ENCODE results near the gene FLT3. TPM values are rescaled to one million over a fixed set of nuclear protein-coding genes. Genes with fewer than 3 reads are reported as not detected.

FLT3 gene
- total and polyA plus RNA-seq, 9 of the 15 experiments (the other 6 are each of a cell fraction or from before 2014, with no cell fraction given) = not detected

- DNase-seq (ENCODE audit: extremely low read depth in 1 of 4, low spot score in 3 of 4) (peak; percentile 55 to 66 (median 57)), FAIRE-seq (no peak), ATAC-seq (peak; percentile 99)
- H2AFZ ChIP-seq (ENCODE audit: low read depth, low read length) = peak overlapping the region; percentile 40; the same call in 1 of the 2 replicates
- no peak overlapping the region for H3K4me2 ChIP-seq (ENCODE audit: insufficient read depth, low read length)
- BruUV-seq (replicated peaks) = no TSS peak
- H3K9me1 ChIP-seq (ENCODE audit: control insufficient read depth, insufficient read depth, low read length) = no peaks in the 10 kb centered on the region
- H3K79me2 ChIP-seq (ENCODE audit: control insufficient read depth, insufficient read depth, low read length) = no peaks in the 10 kb centered on the region
- POLR2A ChIA-PET = no interaction called here
- H3K9ac ChIP-seq (ENCODE audit: insufficient read depth in 1 of 2, low read depth in 2 of 2, low read length in 2 of 2) = no peak overlapping the region
- no peak overlapping the region for H3K27ac ChIP-seq (ENCODE audit: extremely low read depth, low read depth, low read length)
- H3K27me3 ChIP-seq (ENCODE audit: control insufficient read depth in 2 of 2, insufficient read depth in 2 of 2, low read length in 2 of 2) = peaks cover 2 to 9% of the 10 kb centered on the region in 2 experiments; a peak in 1 of 5 replicates
- WGBS (ENCODE audit: insufficient coverage, low coverage, missing lambda C conversion rate) = 25% methylated on average over 26 of the region's 71 CpGs
- CTCF ChIA-PET (ENCODE audit: low intra/inter-chr PET ratio) = interaction anchor here (0.9 to 1.5 kb wide), 2 partner anchors 85 to 591 kb away, joined by 3 to 8 read pairs; no protein-coding TSS in a partner anchor
- no peaks in the 10 kb centered on the region for H4K20me1 ChIP-seq (replicated peaks; ENCODE audit: control insufficient read depth, insufficient read depth, low read length)
- H3K36me3 ChIP-seq (ENCODE audit: control insufficient read depth, insufficient read depth, low read length) = no peaks in the 10 kb centered on the region
- no peaks in the 10 kb centered on the region for H3K9me3 ChIP-seq (replicated peaks; ENCODE audit: control insufficient read depth, insufficient read depth, low read depth, low read length)
- intact Hi-C loops (cut with micrococcal nuclease) (loop anchor here (5.0 kb wide), 1 partner anchor 122 kb away; no protein-coding TSS in a partner anchor), in situ Hi-C loops (cut with MboI) (loop anchor here (25.0 kb wide), 1 partner anchor 442 kb away; no protein-coding TSS in a partner anchor)
- H3K4me3 ChIP-seq = no peak overlapping the region
- H3K4me1 ChIP-seq (replicated peaks in 1 of 2; ENCODE audit: control insufficient read depth in 2 of 2, insufficient read depth in 2 of 2, low read length in 2 of 2) = peaks cover 0 to 13% of the 10 kb centered on the region in 2 experiments; a peak in 2 of 5 replicates
- TF ChIP-seq NONO (IDR thresholded peaks at IDR 0.05; ENCODE audit: low read depth in 2 of 2, low read length in 1 of 2) (no peak), MBD1 (CRISPR knock-in tag; IDR thresholded peaks at IDR 0.05) (peak; percentile 70; the same call in 1 of the 2 replicates), THRA (IDR thresholded peaks at IDR 0.05) (no peak), ZNF696 (CRISPR knock-in tag; conservative IDR thresholded peaks at IDR 0.05) (no peak), SMC3 (conservative IDR thresholded peaks at IDR 0.05; ENCODE audit: insufficient read depth, low read depth, low read length) (peak; percentile 64), ZEB2 (IDR thresholded peaks at IDR 0.05) (no peak), RAD21 (CRISPR knock-in tag; conservative IDR thresholded peaks at IDR 0.05 in 1 of 2, IDR thresholded peaks at IDR 0.05 in 1 of 2) (peak; percentile 29 to 61; a peak in 3 of 4 replicates), REST (IDR thresholded peaks at IDR 0.05; ENCODE audit: borderline replicate concordance) (0 out of 2 replicates have a peak, but pooled peaks have one; percentile 36), REST (CRISPR knock-in tag; IDR thresholded peaks at IDR 0.05; ENCODE audit: low read depth) (no peak)
Observed at GRCh38 chr13:27953676-27954405, 146.5 kb downstream of the FLT3 start.

Measured in K562 (cell line).